Thymus (tissue), 11 donors: ENCODE data around the gene ZIC5. TPM values are rescaled to one million over a fixed set of nuclear protein-coding genes. Genes with fewer than 3 reads are reported as not detected.

Experiments
- DNase-seq, 9 donors: peaks; one replicate each; pipeline ENCODE4 v3.0.0-alpha.2; 2013; ENCODE audit warnings: low spot score in 9 of 9, low read depth in 6 of 9, missing footprints in 1 of 9
- H3K27ac ChIP-seq, 2 donors: one replicate each; pipeline ENCODE4 v1.5.1; 2013; ENCODE audit warnings: control low read depth in 1 of 2, low read depth in 1 of 2, low read length in 1 of 2, mild to moderate bottlenecking in 1 of 2, moderate library complexity in 1 of 2
- H3K27me3 ChIP-seq, 2 donors: one replicate each; pipeline ENCODE4 v1.5.1; 2013; ENCODE audit warnings: low read length in 1 of 2; ENCODE audit not compliant: control insufficient read depth in 2 of 2, insufficient read depth in 1 of 2
- H3K36me3 ChIP-seq, 2 donors: one replicate each; pipeline ENCODE4 v1.5.1; 2013; ENCODE audit warnings: low read length in 1 of 2, mild to moderate bottlenecking in 1 of 2, moderate library complexity in 1 of 2; ENCODE audit not compliant: control insufficient read depth in 2 of 2, insufficient read depth in 2 of 2
- H3K4me1 ChIP-seq, 2 donors: one replicate each; pipeline ENCODE4 v1.5.1; 2013; ENCODE audit warnings: low read length in 2 of 2; ENCODE audit not compliant: control insufficient read depth in 2 of 2, insufficient read depth in 2 of 2
- H3K4me3 ChIP-seq, 2 donors: one replicate each; pipeline ENCODE4 v1.5.1; 2013; ENCODE audit warnings: low read length in 2 of 2, control low read depth in 1 of 2, mild to moderate bottlenecking in 1 of 2
- H3K9me3 ChIP-seq, 2 donors: one replicate each; pipeline ENCODE4 v1.5.1; 2013; ENCODE audit warnings: low read length in 1 of 2, mild to moderate bottlenecking in 1 of 2; ENCODE audit not compliant: control insufficient read depth in 2 of 2, insufficient read depth in 1 of 2
- WGBS: extraction: QIAGEN DNeasy Blood & Tissue Kit; methylation state at CpG from one replicate; pipeline ENCODE4 v1.1.7; 2013; 5-methylcytosine and 5-hydroxymethylcytosine counted together
- polyA plus RNA-seq: library from polyadenylated mRNA; stranded (reverse); fragments of 200-250 nt; gene quantifications from one replicate; pipeline ENCODE4 v1.2.3, GENCODE V29; 2013
- total RNA-seq: library from RNA; stranded (reverse); fragments of 120-200 nt; gene quantifications from one replicate; pipeline ENCODE4 v1.2.4, GENCODE V29; 2013
- donor health status: healthy.

Gene ZIC5
- total and polyA plus RNA-seq, 2 donors = under 0.01 to 0.07 TPM

DNA sequence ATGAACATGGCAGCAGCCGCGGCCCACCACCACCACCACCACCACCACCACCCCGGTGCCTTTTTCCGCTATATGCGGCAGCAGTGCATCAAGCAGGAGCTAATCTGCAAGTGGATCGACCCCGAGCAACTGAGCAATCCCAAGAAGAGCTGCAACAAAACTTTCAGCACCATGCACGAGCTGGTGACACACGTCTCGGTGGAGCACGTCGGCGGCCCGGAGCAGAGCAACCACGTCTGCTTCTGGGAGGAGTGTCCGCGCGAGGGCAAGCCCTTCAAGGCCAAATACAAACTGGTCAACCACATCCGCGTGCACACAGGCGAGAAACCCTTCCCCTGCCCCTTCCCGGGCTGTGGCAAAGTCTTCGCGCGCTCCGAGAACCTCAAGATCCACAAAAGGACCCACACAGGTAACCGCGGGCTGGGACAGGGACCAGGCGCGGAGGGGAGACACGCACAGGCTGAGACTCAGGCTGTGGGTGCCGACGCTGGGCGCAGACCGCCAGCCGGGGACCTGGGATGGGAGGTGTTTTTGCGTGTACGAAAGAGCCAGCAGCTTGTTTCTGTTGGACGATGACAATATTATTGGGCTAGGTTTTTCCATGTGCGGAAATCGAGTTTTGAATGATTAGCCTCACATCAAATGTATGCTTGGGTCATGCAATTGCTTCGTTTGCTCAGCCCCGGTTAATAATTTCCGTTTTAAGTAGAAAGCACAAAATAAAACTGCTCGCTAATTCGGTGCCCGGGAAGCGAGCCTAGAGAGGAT is 11.3 kb upstream of the ZIC5 start:
- Histone ChIP-seq H3K27ac (no peak overlapping the region), H3K9me3 (peaks cover 1 to 23% of the 10 kb centered on the region in 2 donors), H3K4me3 (peak overlapping the region in 1 of 2 donors; percentile 55), H3K36me3 (no peaks in the 10 kb centered on the region), H3K27me3 (peaks cover 89 to 98% of the 10 kb centered on the region in 2 donors), H3K4me1 (peaks cover 19 to 30% of the 10 kb centered on the region in 2 donors)
- 8% methylated on average over 48 of the region's 48 CpGs for WGBS
- DNase-seq = no peak

DNA sequence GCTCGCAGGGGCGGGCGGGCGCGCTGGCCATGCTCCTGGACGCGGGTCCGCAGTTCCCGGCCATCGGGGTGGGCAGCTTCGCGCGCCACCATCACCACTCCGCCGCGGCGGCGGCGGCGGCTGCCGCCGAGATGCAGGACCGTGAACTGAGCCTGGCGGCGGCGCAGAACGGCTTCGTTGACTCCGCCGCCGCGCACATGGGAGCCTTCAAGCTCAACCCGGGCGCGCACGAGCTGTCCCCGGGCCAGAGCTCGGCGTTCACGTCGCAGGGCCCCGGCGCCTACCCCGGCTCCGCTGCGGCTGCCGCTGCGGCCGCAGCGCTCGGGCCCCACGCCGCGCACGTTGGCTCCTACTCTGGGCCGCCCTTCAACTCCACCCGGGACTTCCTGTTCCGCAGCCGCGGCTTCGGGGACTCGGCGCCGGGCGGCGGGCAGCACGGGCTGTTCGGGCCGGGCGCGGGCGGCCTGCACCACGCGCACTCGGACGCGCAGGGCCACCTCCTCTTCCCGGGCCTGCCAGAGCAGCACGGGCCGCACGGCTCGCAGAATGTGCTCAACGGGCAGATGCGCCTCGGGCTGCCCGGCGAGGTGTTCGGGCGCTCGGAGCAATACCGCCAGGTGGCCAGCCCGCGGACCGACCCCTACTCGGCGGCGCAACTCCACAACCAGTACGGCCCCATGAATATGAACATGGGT is 10.6 kb upstream of the ZIC5 start:
- 2% methylated on average over 98 of the region's 98 CpGs for WGBS
- Histone ChIP-seq H3K27me3 (peaks cover 87 to 98% of the 10 kb centered on the region in 2 donors), H3K36me3 (no peaks in the 10 kb centered on the region), H3K4me1 (peaks cover 19 to 34% of the 10 kb centered on the region in 2 donors), H3K27ac (no peak overlapping the region), H3K4me3 (peak overlapping the region in 1 of 2 donors; percentile 55), H3K9me3 (peaks cover 0 to 23% of the 10 kb centered on the region in 2 donors)
- DNase-seq = no peak

GRCh38 chr13:99981735-99982035 is 10.1 kb upstream of the ZIC5 start, which contains the start of gene ZIC2:
ZIC2 (plus strand) TSS chr13:99981784; CDS start chr13:99982065, 281 bp downstream.
- H3K4me1 ChIP-seq = peaks cover 19 to 34% of the 10 kb centered on the region in 2 donors
- DNase-seq = no peak
- WGBS = 1% methylated on average over 41 of the region's 41 CpGs
- no peaks in the 10 kb centered on the region for H3K36me3 ChIP-seq
- H3K4me3 ChIP-seq = peak within 1 kb of the TSS; percentile 26 to 55
- peaks cover 87 to 98% of the 10 kb centered on the region in 2 donors for H3K27me3 ChIP-seq
- H3K9me3 ChIP-seq = peaks cover 0 to 23% of the 10 kb centered on the region in 2 donors
- no peak within 1 kb of the TSS for H3K27ac ChIP-seq

GRCh38 chr13:99980824-99981734 is 9.5 kb upstream of the ZIC5 start:
- Histone ChIP-seq H3K27me3 (peaks cover 88 to 98% of the 10 kb centered on the region in 2 donors), H3K36me3 (no peaks in the 10 kb centered on the region), H3K27ac (no peak overlapping the region), H3K4me1 (peaks cover 19 to 34% of the 10 kb centered on the region in 2 donors), H3K4me3 (peak overlapping the region; percentile 26 to 55), H3K9me3 (peaks cover 0 to 23% of the 10 kb centered on the region in 2 donors)
- under 1% methylated on average over 108 of the region's 110 CpGs for WGBS
- peak in 2 of 9 donors; percentile 37 to 63 for DNase-seq

DNA sequence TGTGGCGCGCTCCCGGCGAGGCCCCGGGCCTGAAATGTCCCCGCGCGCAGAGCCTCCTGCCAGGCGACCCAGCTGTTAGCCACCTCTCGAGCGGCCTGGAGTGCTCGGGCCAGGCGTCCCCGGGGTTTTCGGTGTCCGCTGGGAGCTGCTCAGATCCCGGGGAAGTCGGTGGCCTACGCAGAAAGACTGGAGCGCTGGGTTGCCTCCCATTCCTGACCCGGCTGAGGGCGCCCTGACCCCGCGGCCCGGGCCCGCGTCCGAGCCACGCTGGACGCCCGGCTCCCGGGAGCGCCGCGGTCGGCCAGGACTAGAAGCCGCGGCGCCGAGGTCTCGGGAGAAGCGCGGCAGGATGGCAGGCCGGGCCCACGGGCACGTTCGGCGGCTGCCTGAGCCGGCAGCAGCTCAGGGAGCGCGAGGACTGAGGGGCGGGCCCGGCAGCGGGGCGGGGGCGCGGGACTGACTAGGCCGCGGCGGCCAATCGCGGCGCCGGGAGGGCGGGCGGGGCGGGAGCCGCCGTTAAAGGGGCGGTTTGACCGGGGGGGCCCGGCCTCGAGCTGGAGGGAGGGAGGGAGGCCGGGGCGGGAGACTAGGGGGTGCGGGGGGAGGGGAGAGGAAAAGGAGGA is 8.7 kb upstream of the ZIC5 start:
- peak overlapping the region; percentile 26 to 55 for H3K4me3 ChIP-seq
- H3K27ac ChIP-seq = no peak overlapping the region
- H3K9me3 ChIP-seq = peaks cover 2 to 27% of the 10 kb centered on the region in 2 donors
- H3K4me1 ChIP-seq = peaks cover 19 to 34% of the 10 kb centered on the region in 2 donors
- peak in 4 of 9 donors; percentile 55 to 77 (median 62) for DNase-seq
- 1% methylated on average over 75 of the region's 76 CpGs for WGBS
- peaks cover 91 to 98% of the 10 kb centered on the region in 2 donors for H3K27me3 ChIP-seq
- H3K36me3 ChIP-seq = no peaks in the 10 kb centered on the region

GRCh38 chr13:99979453-99980200 is 8.1 kb upstream of the ZIC5 start:
- H3K9me3 ChIP-seq = peaks cover 4 to 34% of the 10 kb centered on the region in 2 donors
- H3K27ac ChIP-seq = no peak overlapping the region
- peak overlapping the region in 1 of 2 donors; percentile 55 for H3K4me3 ChIP-seq
- no peak for DNase-seq
- H3K4me1 ChIP-seq = peaks cover 15 to 31% of the 10 kb centered on the region in 2 donors
- 4% methylated on average over 59 of the region's 59 CpGs for WGBS
- no peaks in the 10 kb centered on the region for H3K36me3 ChIP-seq
- peaks cover 91 to 99% of the 10 kb centered on the region in 2 donors for H3K27me3 ChIP-seq

DNA sequence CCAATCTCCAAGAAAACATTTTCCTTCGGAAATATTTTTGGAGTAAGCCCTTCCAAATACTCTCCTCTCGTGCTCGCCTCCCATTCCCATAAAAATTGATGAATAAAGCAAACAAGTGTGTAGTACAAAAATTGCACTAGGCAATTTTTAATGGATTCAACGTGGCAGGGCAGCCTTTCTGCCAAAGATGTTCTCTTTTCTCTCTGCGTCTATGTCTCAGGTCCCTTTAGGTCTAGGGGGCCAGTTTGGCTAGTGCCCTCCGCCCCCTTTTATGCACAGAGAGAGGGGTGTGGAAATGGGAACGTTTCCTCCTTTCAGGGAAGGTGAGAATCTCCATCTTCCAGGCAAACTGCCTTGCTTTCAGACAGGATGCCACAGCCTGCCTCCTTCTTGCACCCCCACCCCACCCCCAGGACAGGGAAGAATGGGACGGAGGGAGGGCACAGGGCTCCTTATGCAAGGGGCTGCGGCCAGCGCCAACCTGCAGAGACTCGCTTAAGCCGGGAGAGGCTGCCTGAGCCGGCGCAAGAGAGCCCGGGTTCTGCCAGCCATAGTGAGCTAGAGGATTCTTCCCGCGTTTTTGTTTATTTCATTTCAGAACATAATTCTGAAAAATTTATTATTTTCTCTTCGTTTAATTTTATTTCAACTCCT is 7.4 kb upstream of the ZIC5 start:
- H3K27ac ChIP-seq = no peak overlapping the region
- WGBS = 6% methylated on average over 18 of the region's 18 CpGs
- peaks cover 15 to 30% of the 10 kb centered on the region in 2 donors for H3K4me1 ChIP-seq
- H3K4me3 ChIP-seq = no peak overlapping the region
- H3K9me3 ChIP-seq = peaks cover 4 to 35% of the 10 kb centered on the region in 2 donors
- H3K27me3 ChIP-seq = peaks cover 89 to 99% of the 10 kb centered on the region in 2 donors
- DNase-seq = no peak
- no peaks in the 10 kb centered on the region for H3K36me3 ChIP-seq
